ENCODE results near the gene SRPK3. TPM values are rescaled to one million over a fixed set of nuclear protein-coding genes. Genes with fewer than 3 reads are reported as not detected.

Gene SRPK3
- total RNA-seq, 1 experiment from 2014 or later: 0.46 TPM

- H3K27ac ChIP-seq: no peak overlapping the region
- BruUV-seq (replicated peaks): no TSS peak
- no peaks in the 10 kb centered on the region for H3K9me2 ChIP-seq (ENCODE audit: insufficient read depth)
- no peaks in the 10 kb centered on the region for H3F3A ChIP-seq (ENCODE audit: insufficient read depth, low read depth)
- DNase-seq: no peak
- H2AFZ ChIP-seq: no peak overlapping the region
- no peak overlapping the region for H3K4me3 ChIP-seq
- no peak overlapping the region for H3K4me2 ChIP-seq
- POLR2A ChIA-PET (ENCODE audit: unreplicated experiment): no interaction called here
- TF ChIP-seq CTCF (conservative IDR thresholded peaks at IDR 0.05) (no peak), EZH2 (IDR thresholded peaks at IDR 0.05; ENCODE audit: low read depth) (no peak)
- H3K27me3 ChIP-seq (ENCODE audit: insufficient read depth, low read depth): no peaks in the 10 kb centered on the region
- intact Hi-C loops (cut with micrococcal nuclease; ENCODE audit: unreplicated experiment): loop anchor here (10.0 kb wide), 1 partner anchor 95 kb away; the partner anchor contains the start of gene L1CAM
- no peaks in the 10 kb centered on the region for H4K20me1 ChIP-seq (ENCODE audit: insufficient read depth)
- H3K9me3 ChIP-seq (ENCODE audit: insufficient read depth, low read depth): no peaks in the 10 kb centered on the region
- peaks cover 26% of the 10 kb centered on the region for H3K79me2 ChIP-seq (ENCODE audit: low read depth)
- no peaks in the 10 kb centered on the region for H3K36me3 ChIP-seq (ENCODE audit: low read depth)
- H3K4me1 ChIP-seq (replicated peaks; ENCODE audit: insufficient read depth): peaks cover 5% of the 10 kb centered on the region; the same call in 1 of the 2 replicates
- CTCF ChIA-PET: no interaction called here
Measured at GRCh38 chrX:153789654-153790053, 8.8 kb downstream of the SRPK3 start.

- no TSS peak for BruUV-seq (replicated peaks)
- Histone ChIP-seq H4K20me1 (ENCODE audit: insufficient read depth) (no peaks in the 10 kb centered on the region), H3K36me3 (ENCODE audit: low read depth) (no peaks in the 10 kb centered on the region), H3K4me1 (replicated peaks; ENCODE audit: insufficient read depth) (peaks cover 13% of the 10 kb centered on the region; the same call in 1 of the 2 replicates), H3K4me2 (no peak overlapping the region), H2AFZ (no peak overlapping the region), H3K79me2 (ENCODE audit: low read depth) (peaks cover 42% of the 10 kb centered on the region), H3K9me3 (ENCODE audit: insufficient read depth, low read depth) (no peaks in the 10 kb centered on the region), H3F3A (ENCODE audit: insufficient read depth, low read depth) (no peaks in the 10 kb centered on the region), H3K27ac (no peak overlapping the region), H3K27me3 (ENCODE audit: insufficient read depth, low read depth) (no peaks in the 10 kb centered on the region), H3K4me3 (no peak overlapping the region), H3K9me2 (ENCODE audit: insufficient read depth) (no peaks in the 10 kb centered on the region)
- POLR2A ChIA-PET (ENCODE audit: unreplicated experiment): no interaction called here
- no peak for DNase-seq
- intact Hi-C loops (cut with micrococcal nuclease; ENCODE audit: unreplicated experiment): loop anchor here (10.0 kb wide), 1 partner anchor 94 kb away; the partner anchor contains the start of gene L1CAM
- TF ChIP-seq CTCF (conservative IDR thresholded peaks at IDR 0.05) (no peak), EZH2 (IDR thresholded peaks at IDR 0.05; ENCODE audit: low read depth) (no peak)
- CTCF ChIA-PET: no interaction called here
Measured at GRCh38 chrX:153791104-153791852, 10.4 kb downstream of the SRPK3 start.

DNA sequence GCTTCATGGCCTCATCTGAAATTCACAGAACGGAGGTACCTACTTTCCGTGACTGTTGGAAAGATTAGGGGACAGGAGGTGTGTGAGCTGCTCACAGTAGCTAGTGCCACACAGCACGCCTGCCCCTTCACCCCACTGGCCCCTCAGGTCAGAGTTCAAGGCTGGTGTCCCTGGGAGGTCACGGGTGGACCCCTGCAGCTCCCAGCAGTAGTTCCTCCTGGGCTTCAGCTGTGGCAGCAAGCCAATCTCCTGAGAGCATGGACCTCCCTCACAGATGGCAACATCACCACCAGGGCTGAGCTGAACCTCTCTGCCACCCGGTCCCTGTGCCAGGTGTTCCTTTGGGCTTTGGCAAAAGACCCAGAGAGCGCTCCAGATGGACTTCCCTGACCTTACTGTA is 11.5 kb downstream of the SRPK3 start:
- peaks cover 46% of the 10 kb centered on the region for H3K79me2 ChIP-seq (ENCODE audit: low read depth)
- BruUV-seq (replicated peaks): no TSS peak
- no peaks in the 10 kb centered on the region for H3K36me3 ChIP-seq (ENCODE audit: low read depth)
- H3K4me2 ChIP-seq: no peak overlapping the region
- H3K27me3 ChIP-seq (ENCODE audit: insufficient read depth, low read depth): no peaks in the 10 kb centered on the region
- H3K4me1 ChIP-seq (replicated peaks; ENCODE audit: insufficient read depth): peaks cover 15% of the 10 kb centered on the region; the same call in 1 of the 2 replicates
- H3F3A ChIP-seq (ENCODE audit: insufficient read depth, low read depth): no peaks in the 10 kb centered on the region
- H2AFZ ChIP-seq: no peak overlapping the region
- H3K9me2 ChIP-seq (ENCODE audit: insufficient read depth): no peaks in the 10 kb centered on the region
- no peak overlapping the region for H3K27ac ChIP-seq
- DNase-seq: no peak
- CTCF ChIA-PET: no interaction called here
- no peak for TF ChIP-seq EZH2 (IDR thresholded peaks at IDR 0.05; ENCODE audit: low read depth)
- no peak overlapping the region for H3K4me3 ChIP-seq
- H3K9me3 ChIP-seq (ENCODE audit: insufficient read depth, low read depth): no peaks in the 10 kb centered on the region
- POLR2A ChIA-PET (ENCODE audit: unreplicated experiment): no interaction called here
- no peaks in the 10 kb centered on the region for H4K20me1 ChIP-seq (ENCODE audit: insufficient read depth)
- intact Hi-C loops (cut with micrococcal nuclease; ENCODE audit: unreplicated experiment): loop anchor here (10.0 kb wide), 1 partner anchor 92 kb away; the partner anchor contains the start of gene L1CAM

All from PC-9 (cell line).